ENCODE measurements around the gene IPPK.

GRCh38 chr9:92614763-92615461, 55.0 kb downstream of the IPPK start:
- TF ChIP-seq POLR2A (IDR thresholded peaks at IDR 0.05) (no peak), CTCF (IDR thresholded peaks at IDR 0.05) (no peak)
